Breast epithelium (tissue), 3 donors: ENCODE measurements around the gene RASSF1.

Experiments
- CTCF ChIP-seq, 3 donors: fragments of 450-650 bp; IDR thresholded peaks; one replicate each; pipeline ENCODE4 v1.5.1; 2016 to 2017; ENCODE audit warnings: antibody characterized with exemption in 3 of 3, mild to moderate bottlenecking in 3 of 3, moderate library complexity in 3 of 3
- POLR2AphosphoS5 ChIP-seq, 3 donors: sonication (generic); formaldehyde crosslinking; IDR thresholded peaks; one replicate each; pipeline ENCODE4 v1.6.1; 2017; ENCODE audit warnings: antibody characterized with exemption in 3 of 3

- TF ChIP-seq CTCF (IDR thresholded peaks at IDR 0.05), result no peak
- no peak for TF ChIP-seq POLR2AphosphoS5 (IDR thresholded peaks at IDR 0.05)
Observed at GRCh38 chr3:50389414-50389767, 48.8 kb upstream of the RASSF1 start.
